Stimulated activated CD4-positive, alpha-beta T cell treated with anti-CD3 and anti-CD28 coated beads, Interleukin-12 subunit alpha, Interleukin-12 subunit beta, amount 100 ng/mL, for 24 hours (primary cell): ENCODE data around the gene CFHR4.
"Not testable (repeated sequence)": the region's sequence is repeated elsewhere in the genome, so short reads cannot be mapped to it uniquely, and the experiment has no call there.

ENCODE experiments used
- DNase-seq, 2 experiments: peaks; one replicate each; pipeline ENCODE4 v3.0.0-alpha.2; 2020; ENCODE audit warnings: low read depth in 2 of 2

Gene CFHR4

DNA sequence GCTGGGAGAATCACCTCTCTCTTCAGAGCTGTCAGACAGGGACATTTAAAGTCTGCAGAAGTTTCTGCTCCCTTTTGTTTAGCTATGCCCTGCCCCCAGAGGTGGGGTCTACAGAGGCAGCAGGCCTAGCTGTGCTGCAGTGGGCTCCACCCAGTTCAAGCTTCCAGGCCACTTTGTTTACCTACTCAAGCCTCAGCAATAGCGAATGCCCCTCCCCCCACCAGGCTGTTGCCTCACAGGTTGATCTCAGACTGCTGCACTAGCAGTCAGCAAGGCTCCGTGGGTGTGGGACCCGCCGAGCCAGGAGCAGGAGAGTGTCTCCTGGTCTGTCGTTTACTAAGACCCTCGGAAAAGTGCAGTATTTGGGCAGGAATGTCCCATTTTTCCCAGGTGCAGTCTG lies 53.6 kb downstream of the CFHR4 start:
- DNase-seq = not testable (repeated sequence)

DNA sequence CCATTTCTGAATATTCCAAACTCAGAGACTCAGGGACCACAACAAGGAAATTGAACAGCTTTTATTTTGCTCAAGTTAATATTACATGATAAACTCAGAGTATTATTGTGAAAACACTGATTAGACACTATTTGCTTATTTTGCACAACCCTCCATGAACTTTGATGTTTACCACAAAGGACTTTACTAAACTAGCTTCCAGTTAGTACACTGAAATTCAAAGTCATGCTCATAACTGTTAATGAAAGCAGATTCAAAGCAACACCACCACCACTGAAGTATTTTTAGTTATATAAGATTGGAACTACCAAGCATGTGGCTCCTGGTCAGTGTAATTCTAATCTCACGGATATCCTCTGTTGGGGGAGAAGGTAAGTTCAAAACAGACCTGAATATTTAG lies 55.7 kb downstream of the CFHR4 start, which contains the start of gene CFHR2:
Gene CFHR2 (plus strand): TSS at position 171 of the 400 bp plus-strand sequence. CDS start 143 bp downstream, at position 314.
- DNase-seq = not testable (repeated sequence)

DNA sequence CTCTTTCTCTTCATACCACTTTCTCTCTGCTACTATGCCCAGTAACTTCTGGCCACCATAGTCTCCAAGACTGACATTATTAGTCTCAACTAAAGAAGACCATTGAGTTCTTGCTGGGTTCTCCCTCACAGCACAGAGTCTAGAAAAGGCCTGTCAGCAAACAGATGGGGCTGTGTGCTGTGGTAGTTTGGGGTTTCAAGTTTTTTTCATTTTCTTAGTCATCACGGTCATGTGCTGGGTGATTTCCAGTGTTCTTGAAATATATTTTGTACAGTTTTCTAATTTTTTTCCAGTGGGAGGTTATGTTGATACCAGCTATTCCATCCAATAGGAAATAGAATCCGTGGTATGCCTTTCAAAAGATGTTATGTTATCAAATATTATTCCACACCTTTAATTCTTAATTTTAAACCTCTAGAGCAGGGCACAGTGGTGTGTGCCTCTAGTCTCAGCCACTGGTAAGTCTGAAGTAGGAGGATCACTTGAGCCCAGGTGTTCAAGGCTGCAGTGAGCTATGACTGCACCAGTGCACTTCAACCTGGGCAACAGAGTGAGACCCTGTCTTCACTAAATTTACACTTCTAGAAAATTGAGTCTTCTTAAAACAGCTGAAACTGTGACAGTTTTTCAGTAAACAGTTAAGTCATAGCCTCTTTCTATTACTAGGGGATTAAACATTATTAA lies 64.0 kb downstream of the CFHR4 start:
- DNase-seq = no peak

DNA sequence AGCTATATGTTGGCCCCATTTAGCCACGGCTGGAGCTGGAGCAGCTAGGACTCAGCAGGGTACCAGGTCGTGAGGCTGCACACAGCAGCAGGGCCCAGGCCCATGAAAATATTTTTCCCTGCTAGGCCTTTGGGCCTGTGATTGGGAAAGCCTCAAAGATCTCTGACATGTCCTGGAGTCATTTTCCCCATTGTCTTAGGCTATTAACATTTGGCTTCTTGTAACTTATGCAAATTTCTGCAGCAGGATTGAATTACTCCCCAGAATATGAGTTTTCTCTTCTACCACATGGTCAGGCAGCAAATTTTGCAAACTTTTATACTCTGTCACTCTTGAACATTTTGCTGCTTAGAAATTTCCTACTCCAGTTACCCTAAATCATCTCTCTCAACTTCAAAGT lies 66.9 kb downstream of the CFHR4 start:
- no peak for DNase-seq

DNA sequence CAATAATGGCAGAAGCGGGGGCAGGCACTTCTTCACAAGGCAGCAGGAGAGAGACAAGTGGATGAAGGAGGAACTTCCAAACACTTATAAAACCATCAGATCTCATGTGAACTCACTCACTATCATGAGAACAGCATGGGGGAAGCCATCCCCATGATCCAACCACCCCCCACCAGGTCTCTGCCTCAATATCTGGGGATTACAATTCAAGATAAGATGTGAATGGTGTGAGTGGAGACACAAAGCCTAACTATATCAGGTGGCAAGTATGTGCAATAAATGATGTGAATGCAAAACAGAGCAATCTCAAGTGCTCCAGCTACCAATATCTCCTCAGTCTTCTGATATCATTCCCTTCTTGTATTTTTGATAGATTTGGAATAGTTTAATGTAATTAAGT lies 68.1 kb downstream of the CFHR4 start:
- no peak for DNase-seq

DNA sequence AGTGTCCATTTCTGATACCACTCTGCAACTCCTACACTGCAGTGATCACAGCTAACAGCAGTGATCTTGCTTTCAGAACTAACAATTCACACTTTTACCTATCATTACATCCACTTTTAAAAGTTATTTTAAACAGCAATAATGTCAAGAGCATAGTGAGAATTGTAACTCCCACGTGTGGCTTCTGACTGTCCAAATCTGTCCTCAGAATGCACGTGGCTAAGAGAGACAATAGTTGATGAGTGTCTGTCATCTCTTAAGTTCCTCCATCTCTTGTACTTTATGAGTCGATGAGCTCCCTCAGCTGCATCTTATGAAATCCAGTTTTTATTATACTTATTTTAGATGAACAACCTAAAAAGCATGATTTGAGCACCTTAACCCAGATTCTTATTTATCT lies 73.0 kb downstream of the CFHR4 start:
- no peak for DNase-seq
